Measurements from ENCODE around the gene ESYT2.

The ESYT2 gene

GRCh38 chr7:158765020-158765419 is 64.3 kb downstream of the ESYT2 start:
- no peak for DNase-seq

DNA sequence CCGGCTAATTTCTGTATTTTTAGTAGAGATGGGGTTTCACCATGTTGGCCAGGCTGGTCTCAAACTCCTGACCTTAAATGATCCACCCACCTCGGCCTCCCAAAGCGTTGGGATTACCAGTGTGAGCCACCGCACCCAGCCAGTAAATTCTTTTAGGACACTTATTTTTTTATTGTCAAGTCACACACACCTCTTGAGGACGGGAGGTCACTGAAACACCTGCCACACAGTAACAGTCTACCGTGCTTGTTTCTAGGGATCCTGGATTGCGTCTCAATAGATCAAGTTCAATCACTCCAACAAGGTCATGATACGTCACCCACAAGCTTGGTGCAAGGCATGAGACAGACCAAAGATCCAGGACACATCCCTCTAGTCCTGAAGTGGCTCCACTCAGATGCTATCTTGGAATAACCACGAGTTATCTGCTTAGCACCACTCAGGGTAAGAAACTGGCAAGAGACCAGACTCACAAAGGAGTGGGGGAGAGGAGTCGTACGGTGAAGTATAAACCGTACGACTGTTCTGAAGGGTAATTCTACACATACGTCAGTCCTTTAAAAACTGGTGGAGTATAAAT is 65.8 kb downstream of the ESYT2 start:
- no peak for DNase-seq

DNA sequence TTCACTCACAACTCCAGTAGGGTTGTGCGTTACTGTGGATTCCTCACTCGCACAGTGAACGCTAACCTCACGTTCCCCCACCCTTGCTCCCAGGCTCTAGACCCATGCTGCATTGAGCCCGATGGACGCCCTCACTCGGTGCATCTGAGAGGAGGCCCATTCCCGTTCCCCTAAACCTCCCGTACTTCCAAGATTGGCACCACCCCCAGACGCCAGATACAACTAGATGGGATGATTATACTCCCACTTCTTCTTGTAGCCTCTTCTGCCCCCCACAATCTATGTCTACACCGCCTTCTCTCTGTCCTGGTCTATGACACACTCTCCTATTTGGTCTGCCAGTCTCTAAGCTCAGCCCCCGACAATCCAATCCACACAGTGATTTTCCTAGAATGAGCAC is 67.4 kb downstream of the ESYT2 start:
- no peak for DNase-seq

DNA sequence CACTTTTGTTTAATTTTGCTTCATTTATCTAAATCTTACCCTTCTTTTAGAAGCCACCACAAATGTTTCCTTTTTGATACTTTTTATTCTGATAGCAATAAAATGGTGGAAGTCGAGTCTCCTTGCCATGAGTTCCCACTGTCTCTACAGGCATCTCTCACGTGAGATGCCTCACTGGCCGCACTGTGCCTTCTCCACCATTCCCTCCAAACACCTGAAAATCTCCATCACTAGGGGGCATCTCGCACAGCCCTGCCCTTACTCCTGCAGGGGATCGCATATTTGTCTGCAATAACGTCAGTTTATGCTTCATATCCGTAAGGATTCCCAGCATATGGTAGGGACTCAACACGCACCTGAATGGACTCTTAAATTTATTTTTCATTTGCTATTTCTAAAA is 68.4 kb downstream of the ESYT2 start:
- no peak for DNase-seq

GRCh38 chr7:158760445-158760764 is 68.9 kb downstream of the ESYT2 start:
- DNase-seq = no peak

- no peak for DNase-seq
Measured at GRCh38 chr7:158759749-158760444, 69.4 kb downstream of the ESYT2 start.

DNA sequence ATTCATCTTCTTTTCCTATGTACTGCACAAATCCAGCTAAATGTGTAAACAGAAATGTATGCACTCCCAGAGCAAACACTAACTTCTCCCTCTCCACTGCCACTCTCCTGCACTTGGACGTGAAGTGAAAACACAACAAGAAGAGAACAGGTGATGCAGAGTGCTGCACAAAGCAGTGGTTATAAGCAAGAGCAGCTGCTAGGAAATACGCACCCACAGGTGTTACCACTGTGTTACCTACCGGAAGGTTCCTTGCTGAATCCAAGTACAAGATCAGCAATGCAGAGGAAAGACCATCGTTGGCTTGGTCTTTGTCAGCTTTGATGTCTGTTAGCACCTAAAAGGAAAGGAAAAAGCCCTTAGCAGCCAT is 70.1 kb downstream of the ESYT2 start:
- no peak for DNase-seq

GRCh38 chr7:158758586-158759244 is 70.6 kb downstream of the ESYT2 start:
- DNase-seq = no peak

DNA sequence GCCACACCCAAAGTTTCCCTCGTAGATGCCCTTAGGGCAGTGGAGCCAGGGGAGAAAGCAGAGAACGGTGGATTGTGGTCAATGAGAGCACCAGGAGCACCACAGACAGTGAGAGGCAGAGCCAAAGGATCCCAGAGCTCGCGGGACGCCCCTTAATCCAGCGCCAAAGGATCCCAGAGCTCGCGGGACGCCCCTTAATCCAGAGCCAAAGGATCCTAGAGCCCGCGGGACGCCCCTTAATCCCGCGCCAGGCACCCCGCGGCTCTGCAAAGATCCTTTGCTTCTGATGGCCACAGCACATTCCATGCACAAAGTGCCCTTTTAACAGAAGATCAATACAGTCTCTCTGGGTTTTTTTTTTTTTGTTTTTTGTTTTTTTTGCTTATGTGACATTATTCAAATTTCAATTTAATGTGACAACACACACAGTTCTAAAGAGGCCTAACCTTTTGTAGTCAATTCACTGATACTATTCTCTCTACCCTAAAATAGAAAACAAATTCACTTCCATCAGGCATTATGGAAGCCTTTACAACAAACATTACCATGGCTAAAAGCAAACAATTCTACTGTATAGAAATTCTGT is 71.8 kb downstream of the ESYT2 start:
- DNase-seq = no peak

DNA sequence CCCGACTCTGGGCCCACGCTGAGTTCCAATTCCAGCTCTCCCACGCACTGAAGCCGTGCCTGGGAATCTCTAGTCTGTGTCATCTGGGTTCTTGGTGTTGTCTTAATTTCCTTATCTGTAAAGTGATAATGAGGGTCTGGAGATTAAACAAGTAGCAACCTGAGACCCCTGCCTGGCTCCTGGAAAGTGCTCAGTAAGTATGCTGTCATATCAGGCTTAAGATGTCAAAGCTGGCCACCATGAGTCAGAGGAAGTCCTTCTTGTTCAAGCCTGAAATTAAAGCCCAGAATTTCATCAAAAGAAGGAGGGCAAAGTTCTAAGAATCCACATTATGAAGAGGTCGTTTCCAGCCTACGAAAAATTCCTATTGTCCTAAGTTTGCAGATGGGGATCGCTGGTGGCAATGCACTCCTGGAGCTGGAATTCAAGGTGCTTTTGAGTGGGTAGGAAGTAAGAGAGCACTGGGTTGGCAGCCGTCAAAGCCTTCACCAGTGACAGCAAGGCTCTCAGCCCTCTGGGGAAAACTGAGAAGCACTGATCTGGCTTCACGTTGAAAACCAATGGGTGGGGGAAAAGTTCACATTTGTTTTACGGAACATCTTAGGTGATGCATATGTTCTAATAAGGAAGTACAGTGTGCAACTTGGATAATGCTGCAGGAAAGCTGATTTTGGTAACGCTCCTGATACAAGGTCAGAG is 74.4 kb downstream of the ESYT2 start:
- DNase-seq = no peak

DNA sequence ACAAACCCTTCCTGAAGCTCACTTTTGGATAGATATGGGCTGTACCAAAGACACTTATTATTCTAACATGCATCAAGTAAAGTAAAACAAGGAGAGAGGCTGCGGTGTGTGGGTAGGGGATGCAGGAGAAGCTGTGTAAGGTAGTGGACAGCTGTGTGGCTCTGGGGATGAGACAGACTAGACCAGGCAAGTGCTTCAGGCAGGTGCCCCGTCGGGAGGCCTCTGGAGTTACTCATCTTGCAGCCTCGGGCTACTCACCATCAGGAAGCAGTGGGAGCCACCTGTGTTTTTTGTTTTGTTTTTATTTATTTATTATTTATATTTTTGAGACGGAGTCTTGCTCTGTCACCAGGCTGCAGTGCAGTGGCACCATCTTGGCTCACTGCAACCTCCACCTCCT is 75.4 kb downstream of the ESYT2 start:
- DNase-seq = no peak

DNA sequence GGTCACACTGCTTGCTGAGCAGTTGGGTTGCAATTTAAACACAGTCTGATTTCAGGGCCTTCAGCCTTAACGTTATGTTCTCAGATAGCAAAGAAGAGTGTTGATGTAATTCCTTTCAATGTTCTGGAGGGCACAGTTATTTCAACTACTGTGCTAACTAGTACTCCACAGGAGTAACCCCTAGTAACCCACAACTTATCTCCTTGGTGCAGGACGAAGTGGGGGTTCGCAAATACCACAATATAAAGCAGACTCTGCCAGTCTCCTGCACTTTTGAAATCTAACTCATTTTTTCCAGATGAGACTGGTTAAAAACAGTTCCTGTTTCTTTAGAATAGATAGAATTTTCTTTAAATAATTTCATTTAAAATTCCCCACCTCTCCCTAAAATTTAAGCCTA is 77.6 kb downstream of the ESYT2 start:
- DNase-seq = no peak

GRCh38 chr7:158751199-158751598 is 78.1 kb downstream of the ESYT2 start:
- no peak for DNase-seq

DNA sequence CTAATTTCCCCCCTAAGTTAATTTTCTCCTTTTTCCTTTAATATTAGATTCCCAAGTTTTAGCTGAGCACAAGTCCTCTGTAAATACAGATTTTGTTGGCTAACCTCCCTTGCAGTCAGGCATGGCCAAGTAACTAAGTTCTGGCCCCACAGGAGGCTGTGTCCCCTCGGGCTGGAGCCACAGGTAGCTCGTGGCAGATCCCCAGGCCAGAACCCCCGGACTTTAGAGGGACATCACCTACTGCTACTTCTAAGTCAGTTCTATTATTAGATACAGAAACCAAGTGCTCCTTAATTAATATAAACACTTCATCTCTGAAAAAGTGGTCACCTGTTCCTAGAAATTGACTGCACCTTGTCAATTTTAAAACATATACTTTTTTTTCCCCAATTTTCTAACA is 78.6 kb downstream of the ESYT2 start:
- no peak for DNase-seq

DNA sequence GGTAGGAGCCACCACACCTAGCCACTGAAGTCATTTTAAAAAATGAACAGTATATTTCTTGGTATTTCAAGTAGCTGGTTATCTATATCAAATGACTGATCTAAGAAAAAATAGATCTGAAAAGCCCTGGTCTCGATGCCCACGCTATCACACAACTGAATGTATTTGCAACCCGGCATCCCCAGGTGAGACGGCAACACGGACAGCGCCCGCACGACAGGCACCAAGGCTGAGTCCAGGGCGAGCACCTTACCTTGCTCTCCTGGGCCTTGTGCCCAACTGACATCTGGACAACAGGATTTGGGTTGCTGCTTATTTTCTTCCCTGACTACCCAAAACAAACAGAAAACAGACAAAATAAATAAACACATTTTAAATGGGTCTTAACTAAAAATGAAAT is 79.9 kb downstream of the ESYT2 start:
- no peak for DNase-seq

DNA sequence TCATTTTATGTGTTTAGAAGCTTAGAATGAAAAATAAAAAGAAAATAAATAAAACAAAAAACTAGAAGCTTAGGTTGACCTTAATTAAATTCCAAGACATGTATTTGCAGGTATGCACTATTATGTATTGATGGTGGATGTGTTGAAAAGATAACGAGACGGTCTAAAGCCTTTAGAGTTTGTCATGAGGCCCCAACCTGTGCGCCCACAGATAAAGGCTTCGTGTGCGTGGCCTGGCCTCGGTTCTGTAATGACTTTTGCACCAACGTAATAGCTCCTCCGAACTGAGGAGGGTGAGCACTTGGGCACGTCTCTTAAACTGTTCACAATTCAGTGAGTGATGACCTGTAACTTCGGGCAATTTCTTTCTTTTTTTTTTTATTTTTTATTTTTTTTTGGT is 81.0 kb downstream of the ESYT2 start:
- no peak for DNase-seq

- DNase-seq = no peak
Measured at GRCh38 chr7:158747408-158747807, 81.9 kb downstream of the ESYT2 start.

- no peak for DNase-seq
Measured at GRCh38 chr7:158746957-158747356, 82.4 kb downstream of the ESYT2 start.

DNA sequence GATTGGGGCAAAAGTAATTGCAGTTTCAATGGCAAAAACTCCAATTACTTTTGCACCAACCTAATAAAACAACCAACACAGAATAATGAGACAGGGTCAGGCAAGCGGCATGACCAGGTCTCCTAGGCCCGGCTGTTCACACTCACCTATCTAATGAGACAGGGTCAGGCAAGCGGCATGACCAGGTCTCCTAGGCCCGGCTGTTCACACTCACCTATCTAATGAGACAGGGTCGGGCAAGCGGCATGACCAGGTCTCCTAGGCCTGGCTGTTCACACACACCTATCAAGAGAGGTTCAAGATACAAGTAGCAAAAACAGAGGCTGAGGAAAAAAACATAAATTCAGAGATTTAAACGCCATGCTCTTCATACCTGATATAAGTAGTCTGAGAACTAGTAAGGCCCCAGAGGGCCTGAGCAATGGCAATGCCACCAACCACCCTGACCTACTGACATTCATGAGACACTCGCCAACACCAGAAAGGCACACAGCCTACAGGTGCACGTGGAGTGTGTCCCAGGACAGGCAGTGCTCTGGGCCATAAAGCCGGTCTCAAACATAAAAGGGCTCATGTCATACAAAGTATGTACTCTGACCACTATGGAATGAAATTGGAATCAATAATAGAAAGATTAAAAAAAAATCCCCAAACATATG is 84.1 kb downstream of the ESYT2 start:
- no peak for DNase-seq

GRCh38 chr7:158744070-158744469 is 85.2 kb downstream of the ESYT2 start:
- DNase-seq = no peak

DNA sequence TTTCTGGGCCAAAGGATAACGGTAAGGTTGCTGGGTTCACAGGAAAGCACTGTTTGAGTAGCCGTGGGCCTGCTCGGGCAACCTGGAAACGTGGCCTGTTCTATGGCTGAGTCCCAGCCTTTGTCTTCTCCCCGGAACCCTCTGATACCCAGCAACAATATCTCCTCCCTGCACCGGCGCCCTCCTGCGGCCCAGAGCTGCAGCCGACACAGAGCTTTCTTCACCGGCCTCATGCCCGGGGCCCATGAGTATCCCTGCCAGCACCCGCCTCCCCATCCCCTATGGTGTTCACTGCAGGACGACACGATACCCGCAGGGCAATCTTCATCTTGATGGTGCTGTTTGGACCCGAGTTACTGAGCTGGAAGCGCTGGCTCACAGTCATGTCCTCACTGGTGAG is 86.1 kb downstream of the ESYT2 start:
- DNase-seq = no peak

- DNase-seq = no peak
Measured at GRCh38 chr7:158742065-158742821, 87.1 kb downstream of the ESYT2 start.

DNA sequence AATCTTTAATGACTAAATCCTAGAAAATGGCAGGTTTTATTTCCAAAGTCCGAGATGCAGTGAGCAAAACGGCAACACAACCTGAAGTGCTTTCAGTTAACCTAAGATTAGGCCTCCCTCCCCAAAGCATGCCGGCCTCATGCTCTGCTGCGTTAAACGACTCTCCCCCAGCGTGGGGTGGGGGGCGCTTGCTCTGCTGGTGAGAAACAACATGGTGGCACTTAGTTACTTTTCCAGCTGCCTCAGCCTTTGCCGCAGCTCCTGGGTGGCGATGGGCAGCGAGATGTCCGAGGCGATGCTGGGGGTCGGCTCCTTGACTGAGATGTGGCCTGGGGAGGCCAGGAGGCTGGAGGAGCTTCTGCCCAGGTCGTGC is 88.0 kb downstream of the ESYT2 start:
- no peak for DNase-seq

Measured in NCI-H345 (cell line).